GM18867 (cell line): ENCODE measurements around the gene FLT4.

Source experiments
- ATAC-seq: cut with Tn5 transposase; IDR thresholded peaks from one replicate; pipeline ENCODE4 v1.9.1; 2021; ENCODE audit warnings: mild to moderate bottlenecking, moderate library complexity; ENCODE audit not compliant: unreplicated experiment

Gene FLT4

GRCh38 chr5:180608572-180609310, 40.7 kb downstream of the FLT4 start:
- ATAC-seq = no peak

- no peak for ATAC-seq
Measured at GRCh38 chr5:180607861-180608571, 41.4 kb downstream of the FLT4 start.

- no peak for ATAC-seq
Measured at GRCh38 chr5:180606215-180606785, 43.1 kb downstream of the FLT4 start.

GRCh38 chr5:180605554-180606214, 43.7 kb downstream of the FLT4 start:
- peak; percentile 54 for ATAC-seq

- no peak for ATAC-seq
Measured at GRCh38 chr5:180604271-180604670, 45.1 kb downstream of the FLT4 start.

- ATAC-seq = no peak
Measured at GRCh38 chr5:180603076-180603594, 46.3 kb downstream of the FLT4 start.

- no peak for ATAC-seq
Measured at GRCh38 chr5:180602481-180603075, 46.8 kb downstream of the FLT4 start.

GRCh38 chr5:180601591-180602480, 47.6 kb downstream of the FLT4 start:
- ATAC-seq = no peak

GRCh38 chr5:180600554-180601041, 48.8 kb downstream of the FLT4 start:
- ATAC-seq = no peak

- no peak for ATAC-seq
Measured at GRCh38 chr5:180599981-180600553, 49.3 kb downstream of the FLT4 start.

- ATAC-seq = no peak
Measured at GRCh38 chr5:180599590-180599914, 49.8 kb downstream of the FLT4 start.

- ATAC-seq = no peak
Measured at GRCh38 chr5:180598797-180599589, 50.4 kb downstream of the FLT4 start.

GRCh38 chr5:180598316-180598701, 51.1 kb downstream of the FLT4 start:
- no peak for ATAC-seq

- no peak for ATAC-seq
Measured at GRCh38 chr5:180596668-180597231, 52.6 kb downstream of the FLT4 start.

- ATAC-seq = no peak
Measured at GRCh38 chr5:180596115-180596667, 53.2 kb downstream of the FLT4 start.

- ATAC-seq = no peak
Measured at GRCh38 chr5:180595381-180596114, 53.9 kb downstream of the FLT4 start.

- no peak for ATAC-seq
Measured at GRCh38 chr5:180595046-180595379, 54.4 kb downstream of the FLT4 start.
